Activated CD8-positive, alpha-beta memory T cell treated with anti-CD3 and anti-CD28 coated beads, Interleukin-2, amount 50 U/mL, for 1 hour (primary cell): ENCODE results near the gene TSC1.
A peak's percentile ranks its signal among the peaks of the same experiment; 100 is the strongest.

Experiments
- DNase-seq: peaks from one replicate; pipeline ENCODE4 v3.0.0-alpha.2; 2020; ENCODE audit errors: extremely low read depth

TSC1 gene

GRCh38 chr9:132937463-132937901 is 6.9 kb downstream of the TSC1 start:
- no peak for DNase-seq

- no peak for DNase-seq
These were observed 9.4 kb downstream of the TSC1 start for GRCh38 chr9:132935026-132935425.

GRCh38 chr9:132931178-132931735 is 13.2 kb downstream of the TSC1 start:
- no peak for DNase-seq

- no peak for DNase-seq
These were observed 16.7 kb downstream of the TSC1 start for GRCh38 chr9:132927704-132928103.

GRCh38 chr9:132923346-132923902 is 21.0 kb downstream of the TSC1 start:
- no peak for DNase-seq

- no peak for DNase-seq
These were observed 24.7 kb downstream of the TSC1 start for GRCh38 chr9:132919614-132920268.

- DNase-seq, result no peak
These were observed 29.5 kb downstream of the TSC1 start for GRCh38 chr9:132914924-132915323.

GRCh38 chr9:132912131-132912530 is 32.3 kb downstream of the TSC1 start:
- DNase-seq, result no peak

GRCh38 chr9:132910376-132910775 is 34.0 kb downstream of the TSC1 start:
- no peak for DNase-seq

GRCh38 chr9:132909311-132909710 is 35.1 kb downstream of the TSC1 start:
- DNase-seq, result no peak

GRCh38 chr9:132908635-132909034 is 35.8 kb downstream of the TSC1 start:
- DNase-seq, result peak; percentile 12

- no peak for DNase-seq
These were observed 38.7 kb downstream of the TSC1 start for GRCh38 chr9:132905726-132906125.

GRCh38 chr9:132903574-132904492 is 40.6 kb downstream of the TSC1 start:
- no peak for DNase-seq

GRCh38 chr9:132901858-132902831 is 42.3 kb downstream of the TSC1 start:
- DNase-seq, result peak; percentile 17

- DNase-seq, result no peak
These were observed 46.4 kb downstream of the TSC1 start for GRCh38 chr9:132898051-132898450.

GRCh38 chr9:132896906-132897305 is 47.5 kb downstream of the TSC1 start:
- no peak for DNase-seq

- no peak for DNase-seq
These were observed 48.2 kb downstream of the TSC1 start for GRCh38 chr9:132896264-132896663.

GRCh38 chr9:132894862-132895835 is 49.3 kb downstream of the TSC1 start:
- DNase-seq, result no peak

GRCh38 chr9:132894346-132894745 is 50.1 kb downstream of the TSC1 start:
- no peak for DNase-seq

GRCh38 chr9:132892400-132892799 is 52.0 kb downstream of the TSC1 start:
- DNase-seq, result no peak
